OCI-LY3 (cell line): Measurements from ENCODE around the gene NODAL.

Experiments used
- H2AFZ ChIP-seq: fragments of 200-600, 300-600 bp; shearing (Covaris generic); 2 replicates; pipeline ENCODE4 v1.6.0; 2014; ENCODE audit warnings: antibody characterized with exemption, low read depth, low read length
- H3K27ac ChIP-seq: fragments of 200-600, 300-600 bp; sonication (generic); 2 replicates; pipeline ENCODE4 v1.5.1; 2014; ENCODE audit warnings: mild to moderate bottlenecking, low read length, moderate library complexity, mixed read lengths
- H3K27me3 ChIP-seq: fragments of 200-600, 300-600 bp; sonication (generic); 2 replicates; pipeline ENCODE4 v1.6.1; 2014; ENCODE audit warnings: low read depth, low read length, mixed read lengths
- H3K36me3 ChIP-seq: fragments of 200-600, 300-600 bp; sonication (generic); replicated peaks from 2 replicates; pipeline ENCODE3; 2014; ENCODE audit warnings: low read depth, low read length, mixed read lengths
- H3K4me1 ChIP-seq: fragments of 300-600, 200-600 bp; sonication (generic); 2 replicates; pipeline ENCODE4 v1.6.1; 2014; ENCODE audit warnings: low read length, mixed read lengths
- H3K4me2 ChIP-seq: fragments of 200-600, 300-600 bp; sonication (generic); 2 replicates; pipeline ENCODE4 v1.6.1; 2014; ENCODE audit warnings: low read length, mixed read lengths
- H3K4me3 ChIP-seq: fragments of 300-600, 200-600 bp; sonication (generic); 2 replicates; pipeline ENCODE4 v1.5.1; 2014; ENCODE audit warnings: antibody characterized with exemption, mild to moderate bottlenecking, low read length, moderate library complexity
- H3K79me2 ChIP-seq: fragments of 300-600, 200-600 bp; shearing (Covaris generic); 2 replicates; pipeline ENCODE4 v1.6.1; 2014; ENCODE audit warnings: mild to moderate bottlenecking, low read length, mixed read lengths
- H3K9ac ChIP-seq: fragments of 300-600, 200-600 bp; shearing (Covaris generic); 2 replicates; pipeline ENCODE4 v1.6.0; 2014; ENCODE audit warnings: mild to moderate bottlenecking, low read length, moderate library complexity
- H3K9me3 ChIP-seq: fragments of 200-600, 300-600 bp; shearing (Covaris generic); 2 replicates; pipeline ENCODE4 v1.6.1; 2014; ENCODE audit warnings: low read length, mixed read lengths; ENCODE audit not compliant: insufficient read depth
- H4K20me1 ChIP-seq: fragments of 200-600, 300-600 bp; sonication (generic); 2 replicates; pipeline ENCODE4 v1.6.1; 2016; ENCODE audit warnings: low read length, mixed read lengths; ENCODE audit not compliant: insufficient read depth
- CTCF ChIP-seq: fragments of 200-600, 300-600 bp; sonication (generic); IDR thresholded peaks from 2 replicates; pipeline ENCODE4 v1.5.1; 2014; ENCODE audit warnings: antibody characterized with exemption, low read length, low read depth
- EZH2phosphoT487 ChIP-seq: fragments of 200-600 bp; shearing (Covaris generic); IDR thresholded peaks from 2 replicates; pipeline ENCODE4 v1.6.1; 2018; ENCODE audit warnings: antibody characterized with exemption, mixed run types, low read depth

NODAL gene

GRCh38 chr10:70459061-70459773 is 17.7 kb upstream of the NODAL start:
- TF ChIP-seq EZH2phosphoT487, result no peak
- TF ChIP-seq CTCF, result no peak
- H3K4me1 ChIP-seq, result no peaks in the 10 kb centered on the region
- no peaks in the 10 kb centered on the region for H3K79me2 ChIP-seq
- H2AFZ ChIP-seq, result no peak overlapping the region
- peaks cover 8% of the 10 kb centered on the region; the same call in 1 of the 2 replicates for H3K27me3 ChIP-seq
- H3K4me2 ChIP-seq, result no peak overlapping the region
- no peaks in the 10 kb centered on the region for H3K36me3 ChIP-seq
- no peak overlapping the region for H3K27ac ChIP-seq
- no peaks in the 10 kb centered on the region for H3K9me3 ChIP-seq
- H3K4me3 ChIP-seq, result no peak overlapping the region
- no peak overlapping the region for H3K9ac ChIP-seq
- no peaks in the 10 kb centered on the region for H4K20me1 ChIP-seq

- H2AFZ ChIP-seq, result no peak overlapping the region
- TF ChIP-seq CTCF, result no peak
- TF ChIP-seq EZH2phosphoT487, result no peak
- no peak overlapping the region for H3K4me3 ChIP-seq
- H3K4me2 ChIP-seq, result no peak overlapping the region
- peaks cover 5% of the 10 kb centered on the region; the same call in 1 of the 2 replicates for H3K27me3 ChIP-seq
- no peaks in the 10 kb centered on the region for H3K79me2 ChIP-seq
- no peak overlapping the region for H3K27ac ChIP-seq
- no peak overlapping the region for H3K9ac ChIP-seq
- H3K36me3 ChIP-seq, result no peaks in the 10 kb centered on the region
- no peaks in the 10 kb centered on the region for H4K20me1 ChIP-seq
- H3K9me3 ChIP-seq, result no peaks in the 10 kb centered on the region
- no peaks in the 10 kb centered on the region for H3K4me1 ChIP-seq
Observed at GRCh38 chr10:70458329-70459060, 17.0 kb upstream of the NODAL start.

GRCh38 chr10:70457759-70458305 is 16.4 kb upstream of the NODAL start:
- H3K9ac ChIP-seq, result no peak overlapping the region
- H3K27ac ChIP-seq, result no peak overlapping the region
- H3K9me3 ChIP-seq, result no peaks in the 10 kb centered on the region
- no peaks in the 10 kb centered on the region for H3K79me2 ChIP-seq
- no peaks in the 10 kb centered on the region for H3K4me1 ChIP-seq
- H3K36me3 ChIP-seq, result no peaks in the 10 kb centered on the region
- H3K4me3 ChIP-seq, result no peak overlapping the region
- H4K20me1 ChIP-seq, result no peaks in the 10 kb centered on the region
- no peak overlapping the region for H3K4me2 ChIP-seq
- H2AFZ ChIP-seq, result no peak overlapping the region
- TF ChIP-seq CTCF (no peak), EZH2phosphoT487 (no peak)
- peaks cover 4% of the 10 kb centered on the region; the same call in 1 of the 2 replicates for H3K27me3 ChIP-seq

- Histone ChIP-seq H3K79me2 (no peaks in the 10 kb centered on the region), H3K36me3 (no peaks in the 10 kb centered on the region), H3K9me3 (no peaks in the 10 kb centered on the region), H3K27me3 (peaks cover 4% of the 10 kb centered on the region; the same call in 1 of the 2 replicates), H3K4me2 (no peak overlapping the region), H4K20me1 (no peaks in the 10 kb centered on the region), H3K4me1 (no peaks in the 10 kb centered on the region), H3K27ac (no peak overlapping the region), H2AFZ (no peak overlapping the region), H3K9ac (no peak overlapping the region), H3K4me3 (no peak overlapping the region)
- no peak for TF ChIP-seq CTCF
- TF ChIP-seq EZH2phosphoT487, result no peak
Observed at GRCh38 chr10:70456164-70456563, 14.7 kb upstream of the NODAL start.
